ENCODE measurements around the gene TKFC.

Gene TKFC

GRCh38 chr11:61353131-61354067 is 20.4 kb downstream of the TKFC start:
- no peak overlapping the region for H2BK120ac ChIP-seq (ENCODE audit: low read depth, low read length)
- 90% methylated on average over 11 of the region's 15 CpGs for WGBS
- DNase-seq = no peak

GRCh38 chr11:61354208-61354607 is 21.2 kb downstream of the TKFC start:
- Histone ChIP-seq H2AFZ (ENCODE audit: low read depth, low read length) (no peak overlapping the region), H3K18ac (ENCODE audit: low read depth in 1 of 2, low read length in 2 of 2) (no peak overlapping the region), H4K91ac (ENCODE audit: low read length) (no peak overlapping the region), H3K79me1 (replicated peaks; ENCODE audit: low read length, poor library complexity, severe bottlenecking) (peaks cover 14% of the 10 kb centered on the region), H4K8ac (ENCODE audit: low read length) (no peak overlapping the region), H3K4me1 (ENCODE audit: control insufficient read depth, insufficient read depth, low read depth, low read length) (no peaks in the 10 kb centered on the region), H3K27me3 (ENCODE audit: control insufficient read depth in 1 of 2, insufficient read depth in 1 of 2, low read length in 2 of 2) (no peaks in the 10 kb centered on the region), H3K27ac (ENCODE audit: low read length, poor library complexity, severe bottlenecking) (no peak overlapping the region), H3K4me3 (ENCODE audit: insufficient read depth in 1 of 2, low read depth in 1 of 2, low read length in 2 of 2) (no peak overlapping the region), H3K4me2 (ENCODE audit: low read length, poor library complexity, severe bottlenecking) (no peak overlapping the region), H2BK15ac (ENCODE audit: low read depth, poor library complexity, severe bottlenecking) (no peak overlapping the region), H3K23ac (ENCODE audit: low read length in 2 of 2) (no peak overlapping the region), H3K36me3 (ENCODE audit: control insufficient read depth in 1 of 2, insufficient read depth in 2 of 2, low read depth in 1 of 2, low read length in 2 of 2) (peaks cover 46 to 76% of the 10 kb centered on the region in 2 experiments), H3K9me3 (ENCODE audit: control insufficient read depth, low read length) (no peaks in the 10 kb centered on the region), H2BK120ac (ENCODE audit: low read depth, low read length) (no peak overlapping the region), H2BK12ac (ENCODE audit: low read length in 2 of 2) (no peak overlapping the region), H2AK5ac (ENCODE audit: low read length, severe bottlenecking) (no peak overlapping the region), H3K14ac (ENCODE audit: low read length in 2 of 2) (no peak overlapping the region), H2BK5ac (ENCODE audit: low read depth, low read length, poor library complexity, severe bottlenecking) (no peak overlapping the region), H3K9ac (ENCODE audit: low read length) (no peak overlapping the region), H3K4ac (ENCODE audit: low read depth in 1 of 2, low read length in 2 of 2) (no peak overlapping the region)
- 79% methylated on average over 2 of the region's 2 CpGs for WGBS
- no peak for DNase-seq

More at GRCh38 chr11:61353131-61354067, 20.4 kb downstream of the TKFC start:
- Histone ChIP-seq H2AFZ (ENCODE audit: low read depth, low read length) (no peak overlapping the region), H3K4ac (ENCODE audit: low read depth in 1 of 2, low read length in 2 of 2) (no peak overlapping the region), H2BK12ac (ENCODE audit: low read length in 2 of 2) (no peak overlapping the region), H4K91ac (ENCODE audit: low read length) (no peak overlapping the region), H3K9me3 (ENCODE audit: control insufficient read depth, low read length) (no peaks in the 10 kb centered on the region), H4K8ac (ENCODE audit: low read length) (peak overlapping the region; percentile 4), H3K36me3 (ENCODE audit: control insufficient read depth in 1 of 2, insufficient read depth in 2 of 2, low read depth in 1 of 2, low read length in 2 of 2) (peaks cover 54 to 84% of the 10 kb centered on the region in 2 experiments), H2AK5ac (ENCODE audit: low read length, severe bottlenecking) (no peak overlapping the region), H3K4me2 (ENCODE audit: low read length, poor library complexity, severe bottlenecking) (no peak overlapping the region), H3K14ac (ENCODE audit: low read length in 2 of 2) (no peak overlapping the region), H3K23ac (ENCODE audit: low read length in 2 of 2) (no peak overlapping the region), H3K27ac (ENCODE audit: low read length, poor library complexity, severe bottlenecking) (no peak overlapping the region), H3K9ac (ENCODE audit: low read length) (no peak overlapping the region), H3K4me3 (ENCODE audit: insufficient read depth in 1 of 2, low read depth in 1 of 2, low read length in 2 of 2) (no peak overlapping the region), H3K18ac (ENCODE audit: low read depth in 1 of 2, low read length in 2 of 2) (no peak overlapping the region), H3K79me1 (replicated peaks; ENCODE audit: low read length, poor library complexity, severe bottlenecking) (peaks cover 11% of the 10 kb centered on the region), H2BK15ac (ENCODE audit: low read depth, poor library complexity, severe bottlenecking) (no peak overlapping the region), H2BK5ac (ENCODE audit: low read depth, low read length, poor library complexity, severe bottlenecking) (no peak overlapping the region), H3K4me1 (ENCODE audit: control insufficient read depth, insufficient read depth, low read depth, low read length) (no peaks in the 10 kb centered on the region), H3K27me3 (ENCODE audit: control insufficient read depth in 1 of 2, insufficient read depth in 1 of 2, low read length in 2 of 2) (no peaks in the 10 kb centered on the region)

- H2BK5ac ChIP-seq (ENCODE audit: low read depth, low read length, poor library complexity, severe bottlenecking) = no peak overlapping the region
- no peaks in the 10 kb centered on the region for H3K9me3 ChIP-seq (ENCODE audit: control insufficient read depth, low read length)
- H2BK120ac ChIP-seq (ENCODE audit: low read depth, low read length) = no peak overlapping the region
- H3K4me3 ChIP-seq (ENCODE audit: insufficient read depth in 1 of 2, low read depth in 1 of 2, low read length in 2 of 2) = no peak overlapping the region
- H3K18ac ChIP-seq (ENCODE audit: low read depth in 1 of 2, low read length in 2 of 2) = no peak overlapping the region
- H3K4me2 ChIP-seq (ENCODE audit: low read length, poor library complexity, severe bottlenecking) = no peak overlapping the region
- H2AK5ac ChIP-seq (ENCODE audit: low read length, severe bottlenecking) = no peak overlapping the region
- no peaks in the 10 kb centered on the region for H3K27me3 ChIP-seq (ENCODE audit: control insufficient read depth in 1 of 2, insufficient read depth in 1 of 2, low read length in 2 of 2)
- H3K4ac ChIP-seq (ENCODE audit: low read depth in 1 of 2, low read length in 2 of 2) = no peak overlapping the region
- no peak overlapping the region for H2BK15ac ChIP-seq (ENCODE audit: low read depth, poor library complexity, severe bottlenecking)
- no peak overlapping the region for H3K27ac ChIP-seq (ENCODE audit: low read length, poor library complexity, severe bottlenecking)
- peaks cover 29% of the 10 kb centered on the region for H3K79me1 ChIP-seq (replicated peaks; ENCODE audit: low read length, poor library complexity, severe bottlenecking)
- no peak overlapping the region for H2BK12ac ChIP-seq (ENCODE audit: low read length in 2 of 2)
- no peak overlapping the region for H3K14ac ChIP-seq (ENCODE audit: low read length in 2 of 2)
- H2AFZ ChIP-seq (ENCODE audit: low read depth, low read length) = no peak overlapping the region
- H3K9ac ChIP-seq (ENCODE audit: low read length) = no peak overlapping the region
- no peak overlapping the region for H4K8ac ChIP-seq (ENCODE audit: low read length)
- H3K4me1 ChIP-seq (ENCODE audit: control insufficient read depth, insufficient read depth, low read depth, low read length) = no peaks in the 10 kb centered on the region
- H3K23ac ChIP-seq (ENCODE audit: low read length in 2 of 2) = no peak overlapping the region
- 97% methylated on average over 4 of the region's 4 CpGs for WGBS
- DNase-seq = no peak
- H4K91ac ChIP-seq (ENCODE audit: low read length) = no peak overlapping the region
- peaks cover 25 to 57% of the 10 kb centered on the region in 2 experiments for H3K36me3 ChIP-seq (ENCODE audit: control insufficient read depth in 1 of 2, insufficient read depth in 2 of 2, low read depth in 1 of 2, low read length in 2 of 2)
These were observed 23.7 kb downstream of the TKFC start for GRCh38 chr11:61356706-61357105.

- no peak for DNase-seq
- Histone ChIP-seq H4K91ac (ENCODE audit: low read length) (no peak overlapping the region), H3K4me1 (ENCODE audit: control insufficient read depth, insufficient read depth, low read depth, low read length) (no peaks in the 10 kb centered on the region), H3K79me1 (replicated peaks; ENCODE audit: low read length, poor library complexity, severe bottlenecking) (peaks cover 29% of the 10 kb centered on the region), H3K27ac (ENCODE audit: low read length, poor library complexity, severe bottlenecking) (no peak overlapping the region), H3K9me3 (ENCODE audit: control insufficient read depth, low read length) (no peaks in the 10 kb centered on the region), H2BK12ac (ENCODE audit: low read length in 2 of 2) (no peak overlapping the region), H2BK5ac (ENCODE audit: low read depth, low read length, poor library complexity, severe bottlenecking) (no peak overlapping the region), H3K36me3 (ENCODE audit: control insufficient read depth in 1 of 2, insufficient read depth in 2 of 2, low read depth in 1 of 2, low read length in 2 of 2) (peaks cover 19 to 50% of the 10 kb centered on the region in 2 experiments), H2AFZ (ENCODE audit: low read depth, low read length) (no peak overlapping the region), H3K9ac (ENCODE audit: low read length) (no peak overlapping the region), H3K23ac (ENCODE audit: low read length in 2 of 2) (no peak overlapping the region), H3K4me3 (ENCODE audit: insufficient read depth in 1 of 2, low read depth in 1 of 2, low read length in 2 of 2) (no peak overlapping the region), H3K18ac (ENCODE audit: low read depth in 1 of 2, low read length in 2 of 2) (no peak overlapping the region), H3K4ac (ENCODE audit: low read depth in 1 of 2, low read length in 2 of 2) (no peak overlapping the region), H2AK5ac (ENCODE audit: low read length, severe bottlenecking) (no peak overlapping the region), H3K4me2 (ENCODE audit: low read length, poor library complexity, severe bottlenecking) (no peak overlapping the region), H2BK120ac (ENCODE audit: low read depth, low read length) (no peak overlapping the region), H3K14ac (ENCODE audit: low read length in 2 of 2) (no peak overlapping the region), H4K8ac (ENCODE audit: low read length) (no peak overlapping the region), H2BK15ac (ENCODE audit: low read depth, poor library complexity, severe bottlenecking) (no peak overlapping the region), H3K27me3 (ENCODE audit: control insufficient read depth in 1 of 2, insufficient read depth in 1 of 2, low read length in 2 of 2) (no peaks in the 10 kb centered on the region)
- 96% methylated on average over 9 of the region's 9 CpGs for WGBS
These were observed 24.3 kb downstream of the TKFC start for GRCh38 chr11:61357233-61357893.

Data from mesenchymal stem cell (in vitro differentiated cells and primary cell).